IMR-90 (cell line): Measurements from ENCODE around the gene LY9.

Source experiments
- BHLHE40 ChIP-seq: fragments of 150-350 bp; IDR thresholded peaks from 2 replicates; pipeline ENCODE4 v1.6.1; 2016; ENCODE audit warnings: mild to moderate bottlenecking, low read depth, low read length
- CTCF ChIP-seq: conservative IDR thresholded peaks from 2 replicates; pipeline ENCODE4 v1.5.1; 2012; ENCODE audit warnings: mild to moderate bottlenecking, low read depth, low read length, improper control_type of control experiment
- ELK1 ChIP-seq: fragments of 150-350 bp; IDR thresholded peaks from 2 replicates; pipeline ENCODE4 v1.6.1; 2016; ENCODE audit warnings: low read depth, mild to moderate bottlenecking, low read length, moderate library complexity, borderline replicate concordance
- MAFK ChIP-seq: IDR thresholded peaks from 2 replicates; pipeline ENCODE4 v1.6.1; 2012; ENCODE audit warnings: low read depth, low read length, improper control_type of control experiment
- MAZ ChIP-seq: IDR thresholded peaks from 2 replicates; pipeline ENCODE4 v1.6.1; 2012; ENCODE audit warnings: low read depth, mild to moderate bottlenecking, low read length, improper control_type of control experiment, moderate library complexity, borderline replicate concordance
- MXI1 ChIP-seq: IDR thresholded peaks from 2 replicates; pipeline ENCODE4 v1.6.1; 2012; ENCODE audit warnings: low read depth, mild to moderate bottlenecking, low read length, moderate library complexity, borderline replicate concordance
- NFE2L2 ChIP-seq: fragments of 150-350 bp; IDR thresholded peaks from 2 replicates; pipeline ENCODE4 v1.6.1; 2016; ENCODE audit warnings: low read depth, mild to moderate bottlenecking, low read length
- POLR2A ChIP-seq: IDR thresholded peaks from 2 replicates; pipeline ENCODE4 v1.6.1; 2012; ENCODE audit warnings: mild to moderate bottlenecking, low read depth, low read length
- RAD21 ChIP-seq: IDR thresholded peaks from 2 replicates; pipeline ENCODE4 v1.6.1; 2012; ENCODE audit warnings: low read length, improper control_type of control experiment
- RCOR1 ChIP-seq: IDR thresholded peaks from 2 replicates; pipeline ENCODE4 v1.6.1; 2012; ENCODE audit warnings: mild to moderate bottlenecking, low read length, improper control_type of control experiment; ENCODE audit not compliant: insufficient replicate concordance
- RFX5 ChIP-seq: IDR thresholded peaks from 2 replicates; pipeline ENCODE4 v1.8.0; 2012; ENCODE audit warnings: low read depth, mild to moderate bottlenecking, low read length, moderate library complexity
- USF2 ChIP-seq: fragments of 150-350 bp; IDR thresholded peaks from 2 replicates; pipeline ENCODE4 v1.6.1; 2017; ENCODE audit warnings: mild to moderate bottlenecking, antibody characterized with exemption, low read length, low read depth

DNA sequence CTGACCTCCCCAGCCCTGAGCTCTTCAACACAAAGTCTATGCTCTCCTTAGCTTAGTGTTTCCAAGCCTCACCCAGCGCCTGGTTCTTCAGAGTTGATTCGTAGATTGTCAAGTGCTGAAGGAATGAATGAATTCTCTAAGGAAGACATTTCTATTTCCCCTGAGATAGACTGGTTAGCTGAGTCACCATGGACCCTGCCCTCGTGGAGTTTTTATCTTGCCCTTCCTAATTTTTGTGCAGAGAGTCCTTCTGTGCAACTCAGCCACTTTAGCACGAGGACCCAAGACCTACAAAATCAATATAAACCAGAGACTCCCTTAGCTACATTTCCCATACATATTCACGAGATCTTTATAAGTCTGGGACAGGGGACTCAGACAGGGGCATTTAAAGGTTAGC is 69.4 kb downstream of the LY9 start:
- TF ChIP-seq CTCF (no peak), RAD21 (no peak), RCOR1 (no peak), MAFK (no peak), MAZ (no peak), RFX5 (no peak), MXI1 (no peak), POLR2A (no peak), ELK1 (no peak), USF2 (no peak), NFE2L2 (no peak), BHLHE40 (no peak)
